Right lobe of liver (tissue), 6 donors: ENCODE measurements around the gene CSF3R. TPM values are rescaled to one million over a fixed set of nuclear protein-coding genes. Genes with fewer than 3 reads are reported as not detected.

Experiments
- ATAC-seq, 4 donors: fragments of 200-7000 bp; cut with Tn5 transposase; one replicate each; pipeline ENCODE4 v1.9.1; 2020; ENCODE audit warnings: mild to moderate bottlenecking in 4 of 4, moderate library complexity in 4 of 4
- DNase-seq, 3 donors: peaks; one replicate each; pipeline ENCODE4 v3.0.0-alpha.2; 2020
- H3K27ac ChIP-seq, 3 donors: fragments of 200-600 bp; one replicate each; pipeline ENCODE4 v1.8.0; 2022
- H3K27me3 ChIP-seq, 2 donors: fragments of 200-600 bp; one replicate each; pipeline ENCODE4 v1.8.0; 2022
- H3K36me3 ChIP-seq, 4 donors: fragments of 200-600 bp; sonication (generic) in 1 of 4; one replicate each; pipeline versions ENCODE4 v1.5.1 to v1.8.0; 2017 to 2022; ENCODE audit warnings: control low read depth in 1 of 4
- H3K4me1 ChIP-seq, 4 donors: fragments of 200-600 bp; sonication (generic) in 1 of 4; one replicate each; pipeline versions ENCODE4 v1.5.1 to v1.8.0; 2017 to 2022; ENCODE audit warnings: control low read depth in 1 of 4
- H3K4me3 ChIP-seq, 3 donors: fragments of 200-600 bp; one replicate each; pipeline ENCODE4 v1.8.0; 2022
- H3K9me3 ChIP-seq, 4 donors: fragments of 200-600 bp; sonication (generic) in 1 of 4; one replicate each; pipeline versions ENCODE4 v1.5.1 to v1.8.0; 2017 to 2022; ENCODE audit warnings: control low read depth in 1 of 4
- POLR2A ChIP-seq: fragments of 450-650 bp; IDR thresholded peaks from one replicate; pipeline ENCODE4 v1.6.1; 2017; ENCODE audit warnings: antibody characterized with exemption, mild to moderate bottlenecking
- WGBS: methylation state at CpG from one replicate; pipeline ENCODE4 v1.1.6; 2018; ENCODE audit warnings: low coverage, low lambda C conversion rate; ENCODE audit not compliant: insufficient coverage; ENCODE audit errors: missing lambda C conversion rate; 5-methylcytosine and 5-hydroxymethylcytosine counted together
- intact Hi-C, 2 donors: fragments of 100-400 bp; cut with DNase I; formaldehyde crosslinking; loops; one replicate each; pipeline versions ENCODE4 v1.11.2 to v1.14.1; 2022
- total RNA-seq, 6 experiments: library from RNA; depleted of rRNA in 2 of 6; stranded (reverse); fragments of >200 nt in 2 of 6; fragmentation: NEBNext Ultra II Directional in 3 of 6; extraction: Animal tissue kit (Norgen Biotek cat#: 25700) in 3 of 6; gene quantifications; one replicate each; pipeline versions ENCODE4 v1.1.0 to v1.2.4, GENCODE V29; 2016 to 2023
- TF ChIP-seq, protein P1 (sequence below), 4 donors: fragments of 200-600 bp in 3 of 4; fragments of 450-650 bp in 1 of 4; IDR thresholded peaks; one replicate each; pipeline versions ENCODE4 v1.5.1 to v1.8.0; 2016 to 2022; ENCODE audit warnings: antibody characterized with exemption in 4 of 4, mild to moderate bottlenecking in 2 of 4
- donor health status: DM: no; HTN: yes; CAD: no.
- donor health status: DM: no; HTN: no; CAD: no.
- donor health status: DM: no; HTN: no; CAD: no.
- donor health status: DM: no; HTN: yes; CAD: no.
- donor health status: DM: no; HTN: yes; CAD: no.

CSF3R gene
- total RNA-seq, 6 experiments from 2014 or later, result 4.1 to 14.0 (median 9.5) TPM

DNA sequence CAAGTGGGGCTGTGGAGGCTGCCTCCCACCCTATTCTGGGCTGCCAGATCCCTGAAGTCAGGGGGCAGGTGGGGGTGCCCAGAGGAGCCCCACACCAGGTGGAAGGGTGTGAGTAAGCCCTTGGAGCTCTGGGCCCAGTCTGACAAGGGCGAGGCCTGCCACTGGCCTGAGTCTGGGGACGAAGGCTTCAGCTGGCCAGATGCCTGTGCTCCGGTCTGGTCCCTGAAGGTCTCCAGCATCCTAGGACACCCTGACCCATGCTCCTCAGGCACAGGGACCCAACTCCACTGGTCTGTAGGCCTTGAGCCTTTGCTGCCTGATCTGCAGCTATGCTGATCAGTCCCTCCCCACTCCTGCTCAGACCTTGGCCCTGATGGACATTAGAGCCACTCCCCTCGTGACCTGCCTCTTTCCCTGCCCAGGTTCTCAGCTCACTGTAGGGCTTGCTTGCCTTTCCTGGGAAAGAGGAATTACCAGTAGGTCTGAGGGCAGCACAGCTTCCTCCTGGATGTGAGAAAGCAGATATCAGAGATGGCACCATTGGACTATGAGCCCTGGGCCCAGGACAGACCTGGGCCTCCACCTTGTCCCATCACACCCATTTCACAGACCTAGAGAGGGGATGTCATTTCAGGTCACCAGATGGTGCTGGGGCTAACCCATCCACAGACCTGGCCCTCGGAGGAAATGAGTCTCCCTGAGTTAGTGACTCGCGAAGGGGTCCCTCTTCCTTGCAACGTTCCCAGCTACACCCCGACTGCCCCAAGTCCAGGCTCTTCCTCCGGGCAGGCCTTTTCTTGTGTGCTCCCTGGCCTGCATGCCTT, 32.8 kb upstream of the CSF3R start:
- intact Hi-C loops, result no loop called here
- 80% methylated on average over 1 of the region's 10 CpGs for WGBS
- DNase-seq (no peak), ATAC-seq (no peak)
- Histone ChIP-seq H3K27ac (no peak overlapping the region), H3K4me1 (no peaks in the 10 kb centered on the region), H3K9me3 (no peaks in the 10 kb centered on the region), H3K36me3 (no peaks in the 10 kb centered on the region), H3K27me3 (no peaks in the 10 kb centered on the region), H3K4me3 (no peak overlapping the region)
- TF ChIP-seq POLR2A, result no peak
- TF ChIP-seq, protein P1, sequence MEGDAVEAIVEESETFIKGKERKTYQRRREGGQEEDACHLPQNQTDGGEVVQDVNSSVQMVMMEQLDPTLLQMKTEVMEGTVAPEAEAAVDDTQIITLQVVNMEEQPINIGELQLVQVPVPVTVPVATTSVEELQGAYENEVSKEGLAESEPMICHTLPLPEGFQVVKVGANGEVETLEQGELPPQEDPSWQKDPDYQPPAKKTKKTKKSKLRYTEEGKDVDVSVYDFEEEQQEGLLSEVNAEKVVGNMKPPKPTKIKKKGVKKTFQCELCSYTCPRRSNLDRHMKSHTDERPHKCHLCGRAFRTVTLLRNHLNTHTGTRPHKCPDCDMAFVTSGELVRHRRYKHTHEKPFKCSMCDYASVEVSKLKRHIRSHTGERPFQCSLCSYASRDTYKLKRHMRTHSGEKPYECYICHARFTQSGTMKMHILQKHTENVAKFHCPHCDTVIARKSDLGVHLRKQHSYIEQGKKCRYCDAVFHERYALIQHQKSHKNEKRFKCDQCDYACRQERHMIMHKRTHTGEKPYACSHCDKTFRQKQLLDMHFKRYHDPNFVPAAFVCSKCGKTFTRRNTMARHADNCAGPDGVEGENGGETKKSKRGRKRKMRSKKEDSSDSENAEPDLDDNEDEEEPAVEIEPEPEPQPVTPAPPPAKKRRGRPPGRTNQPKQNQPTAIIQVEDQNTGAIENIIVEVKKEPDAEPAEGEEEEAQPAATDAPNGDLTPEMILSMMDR (IDR thresholded peaks at IDR 0.05), result no peak

DNA sequence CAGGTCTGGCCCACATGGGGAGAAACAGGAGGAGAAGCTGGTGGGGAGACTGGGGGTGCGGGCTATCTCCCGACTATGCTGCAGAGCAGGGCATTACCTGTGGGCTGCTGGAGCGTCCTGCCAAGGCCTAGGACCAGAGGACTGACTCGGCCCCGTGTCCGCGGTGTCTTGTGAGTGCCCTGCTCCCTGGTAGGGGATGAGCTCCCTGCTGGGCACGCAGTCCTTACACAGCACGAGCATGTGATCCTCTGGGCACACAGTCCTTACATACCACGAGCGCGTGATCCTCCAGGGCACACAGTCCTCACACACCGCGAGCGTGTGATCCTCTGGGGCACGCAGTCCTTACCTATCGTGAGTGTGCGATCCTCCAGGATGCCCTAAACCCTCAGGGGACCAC, 31.8 kb upstream of the CSF3R start:
- TF ChIP-seq, protein P1 (IDR thresholded peaks at IDR 0.05), result no peak
- TF ChIP-seq POLR2A, result no peak
- intact Hi-C loops, result no loop called here
- no peak for ATAC-seq

GRCh38 chr1:36513676-36514473, 31.2 kb upstream of the CSF3R start:
- TF ChIP-seq, protein P1 (IDR thresholded peaks at IDR 0.05), result no peak
- TF ChIP-seq POLR2A, result no peak
- Histone ChIP-seq H3K4me3 (no peak overlapping the region), H3K36me3 (no peaks in the 10 kb centered on the region), H3K27me3 (no peaks in the 10 kb centered on the region), H3K27ac (no peak overlapping the region), H3K9me3 (no peaks in the 10 kb centered on the region), H3K4me1 (no peaks in the 10 kb centered on the region)
- intact Hi-C loops, result no loop called here
- no peak for DNase-seq
- ATAC-seq, result no peak
- WGBS, result 54% methylated on average over 7 of the region's 12 CpGs

More for the DNA sequence above, 31.8 kb upstream of the CSF3R start:
- Histone ChIP-seq H3K4me1 (no peaks in the 10 kb centered on the region), H3K36me3 (no peaks in the 10 kb centered on the region), H3K27me3 (no peaks in the 10 kb centered on the region), H3K27ac (no peak overlapping the region), H3K9me3 (no peaks in the 10 kb centered on the region), H3K4me3 (no peak overlapping the region)
- no CpG with 5 or more reads among the region's 18 CpGs for WGBS
- no peak for DNase-seq

- H3K27ac ChIP-seq, result no peak overlapping the region
- DNase-seq (no peak), ATAC-seq (no peak)
- no peak overlapping the region for H3K4me3 ChIP-seq
- no peaks in the 10 kb centered on the region for H3K4me1 ChIP-seq
- 69% methylated on average over 1 of the region's 1 CpG for whole genome bisulfite sequencing
- no peaks in the 10 kb centered on the region for H3K9me3 ChIP-seq
- no peaks in the 10 kb centered on the region for H3K27me3 ChIP-seq
- TF ChIP-seq, protein P1 (IDR thresholded peaks at IDR 0.05), result no peak
- TF ChIP-seq POLR2A, result no peak
- no peaks in the 10 kb centered on the region for H3K36me3 ChIP-seq
- intact Hi-C loops, result no loop called here
Measured at GRCh38 chr1:36512842-36513241, 30.1 kb upstream of the CSF3R start.
